ENCODE results near the gene FMN2. TPM values are rescaled to one million over a fixed set of nuclear protein-coding genes. Genes with fewer than 3 reads are reported as not detected.
"Not testable (repeated sequence)": the region's sequence is repeated elsewhere in the genome, so short reads cannot be mapped to it uniquely, and the experiment has no call there.

FMN2 gene
- total RNA-seq, 4 donors from 2014 or later = 0.54 to 5.1 (median 1.2) TPM

- no peak for DNase-seq
- TF ChIP-seq, protein P1, sequence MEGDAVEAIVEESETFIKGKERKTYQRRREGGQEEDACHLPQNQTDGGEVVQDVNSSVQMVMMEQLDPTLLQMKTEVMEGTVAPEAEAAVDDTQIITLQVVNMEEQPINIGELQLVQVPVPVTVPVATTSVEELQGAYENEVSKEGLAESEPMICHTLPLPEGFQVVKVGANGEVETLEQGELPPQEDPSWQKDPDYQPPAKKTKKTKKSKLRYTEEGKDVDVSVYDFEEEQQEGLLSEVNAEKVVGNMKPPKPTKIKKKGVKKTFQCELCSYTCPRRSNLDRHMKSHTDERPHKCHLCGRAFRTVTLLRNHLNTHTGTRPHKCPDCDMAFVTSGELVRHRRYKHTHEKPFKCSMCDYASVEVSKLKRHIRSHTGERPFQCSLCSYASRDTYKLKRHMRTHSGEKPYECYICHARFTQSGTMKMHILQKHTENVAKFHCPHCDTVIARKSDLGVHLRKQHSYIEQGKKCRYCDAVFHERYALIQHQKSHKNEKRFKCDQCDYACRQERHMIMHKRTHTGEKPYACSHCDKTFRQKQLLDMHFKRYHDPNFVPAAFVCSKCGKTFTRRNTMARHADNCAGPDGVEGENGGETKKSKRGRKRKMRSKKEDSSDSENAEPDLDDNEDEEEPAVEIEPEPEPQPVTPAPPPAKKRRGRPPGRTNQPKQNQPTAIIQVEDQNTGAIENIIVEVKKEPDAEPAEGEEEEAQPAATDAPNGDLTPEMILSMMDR (IDR thresholded peaks at IDR 0.05) = no peak
- TF ChIP-seq POLR2A (IDR thresholded peaks at IDR 0.05) = no peak
- no peaks in the 10 kb centered on the region for H3K9me3 ChIP-seq
- no peak overlapping the region for H3K4me3 ChIP-seq
- H3K27me3 ChIP-seq = no peaks in the 10 kb centered on the region
- no peaks in the 10 kb centered on the region for H3K36me3 ChIP-seq
- H3K27ac ChIP-seq = no peak overlapping the region
- H3K4me1 ChIP-seq = no peaks in the 10 kb centered on the region
Observed at GRCh38 chr1:240171907-240172306, 80.2 kb downstream of the FMN2 start.

DNA sequence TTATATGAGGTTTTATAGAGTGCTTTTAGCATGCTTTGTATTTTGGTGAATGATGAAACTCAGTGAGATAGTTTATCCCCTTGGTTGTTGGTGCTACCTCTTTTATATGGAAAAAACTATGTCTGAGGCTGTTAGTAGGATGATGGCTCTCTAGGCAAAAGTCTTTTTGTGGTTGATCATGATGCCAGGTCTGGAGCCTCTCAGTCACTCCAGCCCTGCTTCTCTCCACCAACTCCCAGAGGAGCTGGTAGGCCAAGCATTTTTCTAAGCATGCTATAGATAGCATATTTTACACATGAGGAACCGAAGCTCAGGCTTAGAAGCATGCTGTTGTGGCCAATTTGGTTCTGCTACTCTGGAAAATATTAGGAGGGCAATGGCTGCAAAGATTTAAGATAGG lies 82.2 kb downstream of the FMN2 start:
- Histone ChIP-seq H3K4me1 (no peaks in the 10 kb centered on the region), H3K9me3 (no peaks in the 10 kb centered on the region), H3K36me3 (no peaks in the 10 kb centered on the region), H3K27me3 (no peaks in the 10 kb centered on the region), H3K27ac (no peak overlapping the region), H3K4me3 (no peak overlapping the region)
- TF ChIP-seq, protein P1 (IDR thresholded peaks at IDR 0.05) = no peak
- no peak for TF ChIP-seq POLR2A (IDR thresholded peaks at IDR 0.05)
- no peak for DNase-seq

DNA sequence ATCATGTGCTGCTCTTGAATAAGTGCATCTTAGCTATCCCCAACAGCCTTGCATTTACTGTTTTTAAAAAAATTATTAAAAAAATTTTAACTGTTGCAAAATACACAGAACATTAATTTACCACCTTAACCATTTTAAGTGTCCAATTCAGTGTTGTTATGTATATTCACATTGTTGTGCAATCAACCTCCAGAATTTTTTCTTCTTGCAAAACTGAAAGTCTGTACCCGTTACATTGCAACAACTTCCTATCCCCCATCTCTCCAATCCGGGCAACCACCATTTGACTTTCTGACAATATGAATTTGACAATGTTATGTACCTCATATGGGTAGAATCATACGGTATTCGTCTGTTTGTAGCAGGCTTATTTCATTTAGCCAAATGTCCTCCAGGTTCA lies 83.1 kb downstream of the FMN2 start:
- Histone ChIP-seq H3K27me3 (no peaks in the 10 kb centered on the region), H3K4me1 (no peaks in the 10 kb centered on the region), H3K4me3 (no peak overlapping the region), H3K9me3 (no peaks in the 10 kb centered on the region), H3K27ac (no peak overlapping the region), H3K36me3 (no peaks in the 10 kb centered on the region)
- TF ChIP-seq POLR2A (IDR thresholded peaks at IDR 0.05) = no peak
- TF ChIP-seq, protein P1 (IDR thresholded peaks at IDR 0.05) = no peak
- no peak for DNase-seq

- no peak for DNase-seq
- H3K36me3 ChIP-seq = no peaks in the 10 kb centered on the region
- no peak overlapping the region for H3K27ac ChIP-seq
- H3K4me1 ChIP-seq = no peaks in the 10 kb centered on the region
- no peak overlapping the region for H3K4me3 ChIP-seq
- no peaks in the 10 kb centered on the region for H3K27me3 ChIP-seq
- TF ChIP-seq, protein P1 (IDR thresholded peaks at IDR 0.05) = no peak
- no peak for TF ChIP-seq POLR2A (IDR thresholded peaks at IDR 0.05)
- H3K9me3 ChIP-seq = no peaks in the 10 kb centered on the region
Observed at GRCh38 chr1:240178366-240178765, 86.7 kb downstream of the FMN2 start.

- not testable (repeated sequence) for H3K36me3 ChIP-seq, H3K4me1 ChIP-seq, H3K27ac ChIP-seq, H3K9me3 ChIP-seq, H3K27me3 ChIP-seq, H3K4me3 ChIP-seq, DNase-seq
Observed at GRCh38 chr1:240184682-240185081, 93.0 kb downstream of the FMN2 start.

DNA sequence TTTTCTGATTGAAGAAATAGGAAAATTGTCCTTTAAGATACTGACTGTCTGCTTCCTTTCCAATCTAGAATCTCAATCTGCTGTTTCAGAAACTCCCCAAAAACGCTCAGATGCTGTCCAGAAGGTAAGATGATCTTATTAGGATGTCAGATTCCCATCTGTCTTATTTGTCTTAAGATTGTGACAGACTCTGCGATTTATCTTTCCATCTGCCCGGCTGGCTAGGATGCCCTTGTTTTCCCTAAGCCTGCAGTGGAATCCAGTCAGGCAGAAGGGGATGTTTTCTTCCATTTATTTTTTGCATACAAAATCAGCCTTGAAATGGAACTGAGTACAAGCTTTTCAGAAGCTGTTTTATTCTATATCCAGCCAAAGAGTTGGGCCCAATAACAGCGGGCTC lies 96.5 kb downstream of the FMN2 start:
- Histone ChIP-seq H3K4me3 (no peak overlapping the region), H3K27ac (no peak overlapping the region), H3K9me3 (no peaks in the 10 kb centered on the region), H3K27me3 (no peaks in the 10 kb centered on the region), H3K4me1 (no peaks in the 10 kb centered on the region), H3K36me3 (no peaks in the 10 kb centered on the region)
- no peak for TF ChIP-seq POLR2A (IDR thresholded peaks at IDR 0.05)
- TF ChIP-seq, protein P1 (IDR thresholded peaks at IDR 0.05) = no peak
- no peak for DNase-seq

All from Peyer's patch (tissue), 4 donors.